Measurements from ENCODE around the gene KDM7A.
"Not testable (repeated sequence)": the region's sequence is repeated elsewhere in the genome, so short reads cannot be mapped to it uniquely, and the experiment has no call there.

KDM7A gene

DNA sequence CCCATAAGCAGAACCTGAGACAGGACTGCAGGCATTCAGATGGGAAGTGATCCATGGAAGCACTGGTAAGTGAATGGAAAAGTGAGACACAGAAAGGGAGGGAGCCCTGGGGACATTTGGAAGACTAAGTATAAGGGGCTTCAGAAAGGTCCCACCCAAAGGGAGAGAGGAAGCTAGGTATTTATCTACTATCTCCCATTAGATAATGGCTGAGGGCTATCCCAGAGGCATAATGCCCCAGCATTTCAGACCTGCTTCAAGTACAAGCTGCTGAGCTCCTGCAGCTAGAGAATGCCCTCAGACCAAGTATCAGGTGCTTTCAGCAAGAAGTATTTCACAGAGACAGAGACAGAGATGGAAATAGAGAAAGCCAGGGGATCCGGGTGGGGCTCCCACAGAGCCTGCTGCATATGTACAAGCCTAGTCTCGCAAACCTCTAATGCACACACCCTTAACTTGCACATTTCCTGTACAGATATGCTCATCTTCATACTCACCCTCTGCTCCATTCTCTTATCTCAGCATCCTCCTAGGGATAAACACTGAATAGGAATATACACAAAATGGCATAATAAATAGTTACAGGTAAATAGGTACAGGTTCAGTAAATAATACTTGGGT lies 20.2 kb downstream of the KDM7A start:
- DNase-seq = no peak

DNA sequence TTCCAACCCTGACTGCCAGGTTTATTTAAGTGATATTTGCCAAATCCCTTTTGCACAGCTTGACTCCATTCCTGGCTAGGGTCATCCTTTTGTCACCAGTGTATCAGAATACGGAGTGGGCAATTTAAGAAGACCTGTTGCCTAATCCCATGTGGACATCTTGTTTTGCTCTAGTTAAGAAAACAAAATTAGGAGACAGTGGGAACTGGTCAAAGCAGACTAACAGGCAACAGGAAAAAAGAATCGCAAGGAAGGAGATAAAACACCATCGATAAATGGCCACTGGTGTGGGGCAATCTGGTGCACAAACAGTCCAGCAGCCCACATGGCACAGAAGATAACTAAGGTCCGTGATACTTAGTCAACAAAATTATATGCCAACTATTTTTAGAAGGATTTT lies 21.4 kb downstream of the KDM7A start:
- DNase-seq = no peak

DNA sequence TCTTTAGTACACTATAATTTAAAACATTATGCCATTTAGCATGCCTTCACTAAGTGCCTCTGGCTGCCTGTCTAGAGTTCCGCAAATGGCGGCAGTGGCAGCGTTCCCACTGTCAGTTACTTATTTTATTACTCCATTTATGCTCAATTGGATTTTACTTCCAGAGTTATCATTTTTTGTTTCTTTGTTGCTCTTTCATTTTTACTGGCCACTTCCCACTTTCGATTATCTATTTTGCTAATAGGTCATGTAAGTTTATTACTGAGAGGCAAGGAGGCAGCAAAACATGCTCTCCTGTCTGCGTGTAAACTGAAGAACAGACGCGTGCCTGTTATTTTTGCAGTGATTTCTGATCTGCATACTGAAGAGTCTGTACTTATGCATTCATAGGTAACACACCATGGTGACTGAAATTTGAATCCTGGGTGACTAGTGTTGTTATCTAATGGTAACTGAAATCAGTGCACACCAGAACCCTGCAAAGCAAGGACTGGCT lies 23.1 kb downstream of the KDM7A start:
- DNase-seq = no peak

DNA sequence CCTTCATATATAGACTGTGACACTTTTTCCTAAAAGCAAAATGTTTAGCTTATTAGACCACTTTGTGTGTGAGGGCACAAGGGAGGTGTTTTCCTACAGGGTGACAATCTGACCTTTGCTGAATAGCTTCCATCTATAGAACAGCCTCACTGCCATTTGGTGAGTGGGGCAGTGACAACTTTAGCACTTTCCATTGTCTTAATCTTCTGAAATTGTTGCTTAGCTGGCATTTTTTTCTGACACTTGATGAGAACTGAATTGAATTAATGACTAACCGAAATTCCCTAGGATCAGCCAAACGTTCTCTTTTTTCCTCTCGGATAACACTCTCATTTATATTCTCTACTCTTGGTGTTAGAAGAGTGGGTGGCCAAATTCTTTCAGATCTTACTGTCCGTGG lies 30.2 kb downstream of the KDM7A start:
- no peak for DNase-seq

DNA sequence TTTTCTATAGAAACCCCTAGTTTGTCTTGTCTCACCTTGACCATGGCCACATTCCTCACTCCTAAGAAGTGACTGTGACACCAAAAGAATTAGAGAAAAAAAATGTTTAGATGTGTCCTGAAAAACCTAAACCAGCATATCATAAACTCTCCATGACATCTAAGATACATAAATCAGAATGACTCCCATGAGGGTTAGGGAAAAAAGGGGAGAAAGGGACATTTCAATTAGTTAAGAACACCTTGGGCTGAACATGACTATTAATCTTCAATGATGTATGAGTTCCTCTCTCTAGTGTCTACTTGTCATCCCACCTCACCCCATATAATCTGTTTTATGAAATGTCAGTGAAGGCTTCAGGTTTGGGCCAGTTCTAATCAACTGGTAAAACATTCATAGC lies 31.1 kb downstream of the KDM7A start:
- no peak for DNase-seq

DNA sequence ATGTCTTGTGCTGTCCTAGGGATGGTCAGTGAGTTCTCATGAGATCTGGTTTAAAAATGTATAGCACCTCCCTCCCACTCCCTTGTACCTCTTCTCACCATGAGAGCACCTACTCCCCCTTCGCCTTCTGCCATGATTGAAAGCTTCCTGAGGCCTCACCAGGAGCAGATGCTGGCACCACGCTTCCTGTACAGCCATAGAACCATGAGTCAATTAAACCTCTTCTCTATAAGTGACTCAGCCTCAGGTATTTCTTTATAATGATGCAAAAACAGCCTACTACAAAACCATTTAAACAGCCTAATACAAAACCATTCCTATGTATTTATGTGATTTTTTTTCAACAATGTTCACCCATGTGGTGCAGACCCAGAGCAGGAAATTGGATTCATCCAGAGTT lies 32.0 kb downstream of the KDM7A start:
- no peak for DNase-seq

DNA sequence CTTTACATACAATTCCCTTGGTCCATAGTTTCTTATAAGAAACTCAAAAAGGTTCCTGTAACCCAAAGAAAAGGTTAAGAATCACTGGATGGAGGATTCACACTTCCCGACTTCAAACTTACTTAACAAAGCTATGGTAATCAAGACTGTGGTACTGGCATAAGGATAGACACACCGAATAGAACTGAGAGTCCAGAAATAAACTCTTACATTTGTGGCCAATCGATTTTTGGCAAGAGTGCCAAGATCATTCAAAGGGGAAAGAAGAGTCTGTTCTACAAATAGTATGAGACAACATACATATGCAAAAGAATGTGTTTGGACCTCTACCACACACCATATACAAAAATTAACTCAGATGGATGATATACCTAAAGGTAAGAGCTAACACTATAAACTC lies 32.8 kb downstream of the KDM7A start:
- no peak for DNase-seq

DNA sequence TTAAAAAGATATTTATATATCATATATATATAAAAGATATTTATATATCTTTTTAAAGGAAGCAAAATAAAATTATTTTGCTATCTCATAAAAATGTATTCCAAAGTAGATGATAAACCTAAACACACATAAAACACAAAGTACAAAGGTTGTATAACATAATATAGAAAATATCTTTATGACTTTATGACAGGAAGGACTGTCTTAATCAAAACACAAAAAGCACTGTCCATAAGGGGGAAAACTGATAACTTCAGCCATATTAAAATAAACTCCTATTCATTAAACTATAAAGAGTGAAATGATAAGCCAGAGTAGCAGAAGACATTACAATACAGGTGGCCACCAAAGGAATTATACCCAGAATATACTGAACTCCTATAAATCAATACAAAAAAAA lies 34.8 kb downstream of the KDM7A start:
- DNase-seq = no peak

DNA sequence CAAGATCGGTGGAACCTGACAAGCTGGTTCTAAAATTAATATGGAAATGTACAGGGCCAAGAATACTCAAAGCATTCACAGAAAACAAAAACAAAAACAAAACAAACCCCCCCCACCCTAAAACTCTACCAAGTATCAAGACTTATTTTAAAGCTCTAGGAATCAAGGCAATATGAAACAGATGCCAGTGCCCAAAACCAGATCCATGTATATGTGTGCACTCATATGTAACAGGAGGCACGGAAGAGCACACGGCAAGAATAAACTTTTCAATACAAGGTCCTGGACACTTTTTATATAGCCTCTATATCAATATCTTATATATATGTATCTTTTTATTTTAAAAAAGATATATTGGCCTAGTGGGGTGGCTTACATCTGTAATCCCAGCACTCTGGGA lies 35.5 kb downstream of the KDM7A start:
- no peak for DNase-seq

DNA sequence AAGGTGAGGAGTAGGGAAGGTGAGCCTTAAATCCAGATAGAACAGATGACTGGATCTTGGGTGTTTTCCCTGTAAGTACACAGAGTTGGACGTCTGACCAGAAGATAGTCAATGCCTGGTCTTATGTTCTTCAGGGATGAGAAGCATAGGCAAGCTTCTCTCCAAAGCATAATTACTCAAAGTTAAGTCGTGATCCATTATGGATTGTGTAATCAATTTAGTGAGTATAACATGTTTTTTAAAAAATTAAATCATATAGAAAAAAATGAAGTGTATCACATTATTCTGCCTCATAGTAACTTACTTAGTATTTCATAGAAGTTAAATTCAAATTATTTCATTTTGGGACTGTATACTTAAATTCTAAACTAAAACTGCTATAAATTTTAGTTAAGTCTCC lies 39.7 kb downstream of the KDM7A start:
- no peak for DNase-seq

DNA sequence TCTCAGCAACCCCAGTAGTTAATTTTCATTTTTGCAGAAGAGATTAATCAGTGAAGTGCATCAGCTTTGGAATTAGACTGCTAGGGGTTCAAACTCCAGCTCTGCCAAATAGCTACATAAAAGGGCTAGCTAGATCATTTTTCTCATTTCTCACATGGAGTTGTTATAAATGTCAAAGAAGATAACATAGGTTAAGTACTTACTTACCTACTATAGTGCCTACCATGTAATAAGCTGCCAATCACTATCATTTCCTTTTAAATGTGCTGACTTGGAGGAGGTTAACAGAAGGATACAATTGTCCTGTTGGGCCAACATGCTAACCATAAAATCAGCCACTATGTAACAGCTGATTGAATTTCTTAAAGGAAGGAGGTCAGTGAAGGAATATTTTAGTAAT lies 40.7 kb downstream of the KDM7A start:
- DNase-seq = no peak

DNA sequence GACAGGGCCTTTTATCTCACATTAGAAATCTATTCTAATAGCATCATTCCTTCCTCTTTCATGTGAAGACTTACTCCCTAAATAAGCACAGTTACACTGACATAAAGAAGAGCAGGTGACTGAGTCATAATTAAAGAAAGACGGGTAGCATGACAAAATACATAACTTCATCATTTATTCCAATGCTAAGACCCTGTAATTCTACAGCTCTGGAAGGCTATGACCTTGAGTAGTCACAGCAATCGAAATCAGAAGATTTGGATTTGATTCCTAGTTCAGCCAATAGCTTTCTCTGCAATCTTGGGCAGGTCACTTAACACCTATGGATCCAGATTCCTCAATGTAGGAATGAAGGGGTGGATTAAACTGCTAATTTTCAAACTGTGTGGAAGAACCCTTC lies 42.7 kb downstream of the KDM7A start:
- DNase-seq = no peak

DNA sequence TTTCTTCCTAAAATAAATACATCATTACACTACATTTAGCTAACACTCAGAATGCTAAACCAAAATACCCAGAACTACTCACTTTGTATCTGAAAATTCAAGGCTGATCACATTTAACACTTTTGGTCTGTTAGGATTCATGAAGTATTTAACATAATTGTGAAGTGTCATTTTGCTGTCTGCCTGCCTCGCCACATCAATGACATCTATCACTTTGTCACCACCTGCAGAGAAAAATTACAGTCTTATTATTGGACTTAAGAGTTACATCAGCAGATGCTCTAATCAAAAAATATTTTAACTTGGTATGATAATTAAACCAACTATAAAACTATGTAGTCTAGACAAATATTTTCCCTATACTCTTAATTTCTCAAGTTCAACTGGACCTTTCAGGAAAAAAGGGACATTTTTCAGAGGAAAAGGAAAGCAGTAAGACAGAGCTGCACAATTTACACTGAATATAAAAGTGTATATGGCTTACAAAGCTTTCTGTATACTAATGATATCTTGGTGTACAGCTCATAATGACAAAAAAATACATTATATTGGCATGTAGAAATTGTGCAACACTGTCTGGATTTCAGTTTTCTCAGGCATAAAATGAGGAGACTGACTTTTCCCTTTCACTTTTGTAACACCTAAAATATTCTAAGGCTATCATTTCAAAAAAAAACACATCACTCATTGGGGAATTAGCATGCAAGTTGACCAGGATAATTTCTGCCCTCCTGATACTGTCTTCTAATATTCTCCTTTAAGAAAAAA lies 49.2 kb downstream of the KDM7A start:
- DNase-seq = no peak

DNA sequence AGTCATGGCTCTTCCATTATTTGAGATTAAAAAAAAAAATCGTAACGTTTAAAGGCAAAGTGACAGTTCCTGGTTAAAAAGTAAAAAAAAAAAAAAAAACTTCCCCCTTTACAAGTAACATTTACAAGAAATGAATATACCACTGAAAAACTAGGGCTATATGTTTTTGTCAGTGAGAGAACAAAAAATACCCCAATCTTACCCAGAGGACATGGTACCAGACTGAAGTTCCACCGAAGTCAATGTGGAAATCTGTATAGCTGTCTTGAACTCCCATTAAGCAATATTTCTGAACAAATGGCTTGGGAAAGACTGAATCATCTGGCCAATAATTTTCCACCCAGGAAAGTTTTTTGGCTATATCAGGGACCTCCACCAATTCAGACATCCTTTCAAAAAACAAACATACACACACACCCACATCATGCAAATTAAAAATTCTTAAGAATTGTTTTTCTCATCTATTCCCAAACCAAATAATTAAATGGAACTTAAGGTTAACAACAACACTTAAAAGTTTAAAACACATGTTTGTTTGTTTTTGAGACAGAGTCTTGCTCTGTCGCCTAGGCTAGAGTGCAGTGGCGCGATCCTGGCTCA lies 50.2 kb downstream of the KDM7A start:
- DNase-seq = no peak

DNA sequence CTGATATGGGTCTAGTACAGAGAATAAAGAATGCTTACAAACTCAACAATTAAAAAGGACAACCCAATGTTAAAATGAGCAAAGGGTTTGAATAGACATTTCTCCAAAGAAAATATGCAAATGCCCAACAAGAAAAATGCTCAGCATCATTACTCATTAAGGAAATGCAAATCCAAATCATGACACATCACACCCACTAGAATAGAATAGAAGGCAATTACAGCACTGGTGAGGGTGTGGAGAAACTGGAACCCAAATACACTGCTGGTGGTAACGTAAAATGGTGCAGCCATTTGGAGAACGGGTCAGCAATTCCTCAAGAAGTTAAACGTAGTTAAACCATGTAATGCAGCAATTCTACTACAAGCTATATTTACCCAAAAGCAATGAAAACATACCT lies 53.8 kb downstream of the KDM7A start:
- no peak for DNase-seq

DNA sequence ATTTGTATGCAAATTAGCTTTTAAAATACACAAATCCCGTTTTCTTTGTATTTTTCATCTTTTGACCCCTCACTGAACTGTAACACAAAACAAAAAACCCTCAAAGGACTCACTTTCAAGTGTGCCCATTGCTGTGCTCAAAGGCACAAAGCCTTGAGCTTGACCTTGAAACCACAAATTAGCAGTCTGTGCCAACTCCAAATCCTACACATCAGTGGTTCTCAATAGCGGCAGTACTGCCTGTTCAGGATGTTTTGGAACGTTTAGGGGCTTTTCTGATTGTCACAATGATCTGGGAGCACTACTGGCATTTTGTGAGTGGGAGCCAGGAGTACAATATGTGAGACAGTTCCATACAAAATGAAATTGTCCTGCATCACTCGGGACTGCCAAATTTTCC lies 55.5 kb downstream of the KDM7A start:
- no peak for DNase-seq

DNA sequence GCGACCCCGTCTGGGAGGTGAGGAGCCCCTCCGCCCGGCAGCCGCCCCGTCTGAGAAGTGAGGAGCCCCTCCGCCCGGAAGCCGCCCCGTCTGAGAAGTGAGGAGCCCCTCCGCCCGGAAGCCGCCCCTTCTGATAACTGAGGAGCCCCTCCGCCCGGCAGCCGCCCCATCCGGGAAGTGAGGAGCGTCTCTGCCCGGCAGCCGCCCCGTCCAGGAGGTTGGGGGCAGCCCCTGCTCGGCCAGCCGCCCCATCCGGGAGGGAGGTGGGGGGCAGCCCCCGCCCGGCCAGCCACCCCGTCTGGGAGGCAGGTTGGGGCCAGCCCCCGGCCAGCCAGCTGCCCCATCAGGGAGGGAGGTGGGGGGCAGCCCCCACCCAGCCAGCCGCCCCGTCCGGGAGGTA lies 62.0 kb downstream of the KDM7A start:
- not testable (repeated sequence) for DNase-seq

DNA sequence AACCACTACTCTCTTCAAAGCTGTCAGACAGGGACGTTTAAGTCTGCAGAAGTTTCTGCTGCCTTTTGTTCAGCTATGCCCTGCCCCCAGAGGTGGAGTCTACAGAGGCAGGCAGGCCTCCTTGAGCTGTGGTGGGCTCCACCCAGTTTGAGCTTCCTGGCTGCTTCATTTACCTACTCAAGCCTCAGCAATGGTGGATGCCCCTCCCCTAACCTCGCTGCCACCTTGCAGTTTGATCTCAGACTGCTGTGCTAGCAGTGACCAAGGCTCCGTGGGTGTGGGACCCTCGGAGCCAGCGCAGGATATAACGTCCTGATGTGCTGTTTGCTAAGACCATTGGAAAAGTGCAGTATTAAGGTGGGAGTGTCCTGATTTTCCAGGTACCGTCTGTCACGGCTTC lies 68.0 kb downstream of the KDM7A start:
- DNase-seq = not testable (repeated sequence)

DNA sequence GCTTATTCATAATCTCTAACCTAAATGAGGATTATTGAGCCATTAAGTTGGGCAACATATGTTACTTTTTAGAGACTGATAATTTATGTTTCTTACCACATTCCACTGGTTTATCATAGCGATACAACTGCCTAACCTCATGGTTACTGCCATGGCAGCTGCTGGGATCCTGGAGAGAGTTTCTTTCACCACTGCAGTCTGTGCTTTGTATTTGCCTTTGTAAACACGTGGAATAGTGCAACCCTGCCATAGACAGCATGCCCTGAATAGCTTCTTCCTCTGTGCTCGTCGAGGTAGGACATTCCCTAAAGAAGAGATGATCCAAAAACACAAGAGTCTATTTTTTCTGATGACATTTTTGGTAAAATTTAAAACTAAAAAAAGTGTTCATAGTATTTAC lies 80.3 kb downstream of the KDM7A start:
- no peak for DNase-seq

DNA sequence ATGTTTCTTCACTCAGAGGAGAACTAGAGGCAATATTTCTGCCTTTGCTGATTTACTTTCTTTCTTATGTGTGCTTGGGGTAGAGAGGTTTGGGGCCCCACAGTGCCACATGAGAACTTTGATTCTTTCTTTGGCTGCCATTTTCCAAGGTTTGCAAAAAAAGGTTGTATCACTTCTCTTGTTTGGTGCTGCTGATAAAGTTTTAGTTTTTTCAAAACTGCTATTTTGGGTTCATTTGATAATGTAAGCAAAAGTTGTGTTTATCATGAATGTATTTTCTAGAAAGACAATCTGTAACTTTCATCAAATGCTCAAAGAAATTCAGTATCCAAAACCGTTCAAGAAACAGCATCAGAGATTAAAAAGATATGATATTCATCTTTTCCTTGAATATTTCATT lies 83.4 kb downstream of the KDM7A start:
- no peak for DNase-seq

DNA sequence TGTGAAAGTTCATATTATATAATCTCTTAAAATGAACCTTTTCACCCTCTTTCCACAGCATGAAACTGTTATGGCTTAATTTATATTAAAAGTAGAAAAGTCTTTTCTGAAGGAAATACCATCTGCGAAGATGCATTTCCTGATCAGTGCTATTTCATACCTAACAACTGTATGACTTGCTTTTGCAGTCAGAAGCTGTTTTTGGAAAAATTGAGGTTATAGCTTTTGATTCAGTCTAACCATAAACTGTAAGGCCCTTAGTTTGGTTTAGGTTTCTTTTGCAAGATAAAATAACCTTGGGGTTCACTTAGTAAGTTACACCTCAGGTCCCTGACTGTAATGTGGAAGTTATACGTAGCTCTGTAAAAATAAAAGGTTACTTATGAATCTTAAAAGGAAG lies 91.3 kb downstream of the KDM7A start:
- no peak for DNase-seq

DNA sequence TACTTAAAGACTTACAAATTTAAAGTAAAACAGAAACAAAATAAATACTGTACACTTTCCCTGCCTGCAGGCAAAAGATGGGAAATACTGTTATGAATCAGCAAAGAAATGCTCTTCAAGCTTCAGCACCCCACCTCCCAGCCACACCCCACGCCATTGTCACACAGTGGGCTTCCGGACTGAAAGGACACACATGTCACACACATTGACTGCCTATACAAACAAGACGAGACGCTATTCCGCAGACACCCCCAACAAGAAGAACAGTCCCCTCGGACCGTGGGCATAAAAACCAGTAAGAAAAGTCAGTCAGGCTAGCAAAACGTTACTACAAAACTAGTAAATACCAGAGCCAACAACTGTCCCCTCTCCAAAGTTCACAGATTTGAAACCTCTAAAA lies 91.8 kb downstream of the KDM7A start:
- peak; percentile 33 for DNase-seq

DNA sequence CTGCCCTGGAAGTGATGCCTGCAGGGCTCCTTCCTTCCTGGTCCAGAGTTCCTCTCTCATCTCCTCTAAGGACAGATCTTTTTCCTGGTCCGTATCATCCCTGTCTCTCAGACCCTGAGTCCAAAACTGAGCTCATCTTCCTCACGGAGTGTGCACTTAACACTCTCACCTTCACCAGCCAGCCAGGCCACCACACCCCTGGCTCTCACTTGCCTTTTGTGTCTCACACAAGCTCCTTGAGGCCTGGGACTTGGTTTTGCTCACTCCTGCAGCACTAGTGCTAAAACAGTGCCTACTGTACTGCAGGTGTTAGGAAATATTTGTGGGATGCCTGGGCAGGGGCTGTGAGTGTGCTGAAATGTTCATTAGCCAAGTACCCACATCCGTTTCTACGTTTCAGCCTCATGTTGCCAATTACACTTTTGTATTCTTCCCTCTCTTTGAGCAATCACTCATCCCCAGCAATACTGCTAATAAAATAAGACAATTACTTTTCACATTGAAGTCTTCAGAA lies 92.6 kb downstream of the KDM7A start:
- DNase-seq = peak; percentile 12

DNA sequence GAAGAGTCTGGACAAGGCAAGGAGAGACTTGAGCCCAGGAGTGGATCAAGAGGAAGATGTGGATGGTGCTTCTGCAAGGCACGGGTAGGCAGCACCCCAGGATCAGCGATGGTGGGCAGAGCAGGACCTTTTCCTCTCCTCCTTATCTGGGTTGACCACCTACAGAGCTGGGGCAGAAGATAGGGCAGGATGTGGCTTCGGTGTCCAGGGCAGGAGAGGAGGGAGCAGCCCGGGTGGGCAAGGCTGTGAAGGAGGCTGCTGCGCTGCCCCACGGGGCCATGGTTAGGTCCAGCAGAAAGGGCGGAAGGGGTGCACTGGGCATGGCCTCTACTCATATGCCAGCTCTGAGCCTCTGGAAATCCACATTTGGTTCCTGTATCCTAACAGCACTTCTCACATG lies 94.0 kb downstream of the KDM7A start:
- DNase-seq = no peak
